ENCODE data around the gene ADGRG3.

- TF ChIP-seq CTCF (IDR thresholded peaks at IDR 0.05; ENCODE audit: poor library complexity) (no peak), EZH2 (IDR thresholded peaks at IDR 0.05; ENCODE audit: borderline replicate concordance) (no peak)
Observed at GRCh38 chr16:57677622-57678369, 9.7 kb downstream of the ADGRG3 start.
